ENCODE measurements around the gene SLC8A1.

Gene SLC8A1

DNA sequence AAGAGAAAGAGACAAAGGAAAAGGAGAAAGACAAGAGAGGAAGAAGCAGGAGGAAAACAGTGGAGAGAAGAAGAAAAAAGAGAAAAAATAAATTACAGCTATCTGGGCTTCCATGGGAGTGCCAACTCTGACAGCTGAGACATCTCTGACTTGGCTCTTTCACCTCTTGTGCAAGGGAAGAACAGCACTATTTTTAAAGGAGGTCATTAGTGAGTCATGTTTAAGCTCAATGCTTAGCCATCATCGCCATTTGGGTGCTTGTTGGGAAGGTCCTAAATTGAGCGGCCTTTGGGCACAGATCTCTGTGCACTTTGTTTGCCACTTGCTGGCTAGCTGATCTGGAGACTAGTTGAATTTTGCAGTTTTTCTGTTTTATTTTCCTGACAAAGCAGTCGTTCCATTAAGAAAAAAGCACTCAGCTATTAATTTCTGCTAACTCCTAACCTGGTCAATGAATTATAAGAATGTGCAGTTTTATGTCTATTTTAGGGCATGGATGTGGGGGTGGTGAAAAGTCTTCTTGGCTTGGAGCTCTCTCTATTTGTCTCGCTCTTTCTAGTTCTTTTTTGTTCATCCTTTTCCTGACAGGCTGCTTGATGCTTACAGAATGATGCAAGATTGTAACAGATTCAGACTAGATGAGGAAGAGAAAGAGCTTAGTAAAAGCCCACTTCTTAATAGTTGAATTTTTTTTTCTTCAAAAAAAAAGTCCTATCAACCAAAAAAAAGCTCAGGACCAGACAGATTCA lies 231.5 kb downstream of the SLC8A1 start:
- DNase-seq = no peak

GRCh38 chr2:40219141-40219540 lies 232.7 kb downstream of the SLC8A1 start:
- DNase-seq = no peak

DNA sequence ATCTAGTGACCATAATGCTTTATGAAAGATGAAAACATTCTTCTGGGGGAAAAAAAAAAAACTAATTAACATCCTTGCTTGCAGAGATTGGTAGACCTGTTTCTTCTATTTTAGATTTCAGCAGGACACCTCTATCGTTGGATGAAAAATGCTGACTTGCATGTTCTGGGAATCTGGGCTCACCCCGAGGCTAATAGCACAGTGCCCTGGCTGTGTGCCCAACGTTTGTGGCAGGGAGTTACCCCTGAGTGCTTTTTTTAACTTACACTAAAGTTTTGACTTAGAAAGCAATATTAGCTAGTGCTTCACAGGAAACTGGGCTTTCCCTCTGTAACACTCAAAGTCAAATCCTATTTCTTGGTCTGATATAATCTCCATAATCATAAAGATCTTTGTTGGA lies 233.2 kb downstream of the SLC8A1 start:
- no peak for DNase-seq

DNA sequence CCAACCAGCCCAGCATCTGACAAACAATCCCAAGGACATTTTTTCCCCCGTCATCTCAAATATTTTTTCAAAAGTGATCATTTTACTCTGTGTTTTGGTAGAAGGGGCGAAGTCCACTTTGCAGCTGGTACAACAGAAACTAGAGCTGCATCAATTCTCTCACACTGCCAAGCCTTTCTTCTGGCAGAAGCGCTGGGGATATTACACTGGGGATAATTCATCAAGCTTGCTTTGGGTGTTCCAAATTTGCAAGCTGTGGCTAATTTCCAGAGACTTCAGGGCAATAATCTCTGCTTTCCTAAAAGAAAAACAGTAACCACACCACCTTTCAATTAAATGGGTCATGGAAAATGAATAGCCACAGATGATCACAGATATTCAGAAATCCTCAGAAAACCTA lies 238.3 kb downstream of the SLC8A1 start:
- DNase-seq = no peak

DNA sequence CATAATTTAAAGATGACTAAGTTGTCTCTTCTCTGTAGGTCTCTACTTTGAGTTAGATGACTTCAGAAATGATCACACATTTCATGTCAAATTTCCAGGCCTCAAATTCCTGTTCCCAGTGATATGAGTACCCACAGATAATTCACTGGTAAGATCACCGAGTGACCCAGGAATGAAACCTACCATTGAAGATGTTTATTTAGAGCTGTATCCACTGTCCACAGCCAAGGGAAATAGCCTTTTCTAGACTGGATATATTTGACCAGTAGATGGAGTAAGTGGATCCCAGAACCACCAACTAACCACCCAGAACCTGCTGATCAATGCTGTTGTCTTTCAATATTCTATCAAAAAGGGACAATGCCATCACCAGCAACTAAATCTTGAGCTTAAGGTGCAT lies 238.8 kb downstream of the SLC8A1 start:
- no peak for DNase-seq

- no peak for DNase-seq
Observed at GRCh38 chr2:40210968-40211353, 240.9 kb downstream of the SLC8A1 start.

DNA sequence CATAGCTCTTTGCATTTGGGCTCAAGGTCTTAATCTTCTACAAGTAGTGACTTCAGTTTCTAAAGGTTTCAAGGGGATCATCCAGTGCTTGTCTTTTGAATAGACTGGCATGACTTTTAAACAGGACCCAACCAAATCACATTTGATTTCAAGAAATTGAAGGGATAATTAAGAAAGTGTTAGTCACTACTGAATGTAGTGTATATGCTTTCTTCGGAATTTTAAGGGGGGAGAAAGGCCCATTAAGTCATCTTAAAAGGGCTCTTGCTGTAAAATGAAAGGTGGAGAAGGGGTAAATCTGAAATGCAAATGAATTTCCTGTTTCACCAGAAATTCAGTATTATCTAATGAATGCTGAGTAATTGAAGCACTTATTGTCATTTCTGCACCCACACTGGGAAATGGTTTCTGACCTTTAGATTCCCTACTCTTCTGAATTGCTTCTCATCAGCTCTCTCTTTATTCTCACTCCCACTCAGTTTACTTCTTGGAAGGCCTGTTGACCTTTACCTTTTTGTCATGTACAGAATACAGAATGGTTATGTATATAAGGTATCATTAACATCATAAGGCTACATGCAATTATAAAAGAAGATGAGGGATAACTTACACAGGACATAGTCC lies 241.4 kb downstream of the SLC8A1 start:
- no peak for DNase-seq

GRCh38 chr2:40209761-40210160 lies 242.1 kb downstream of the SLC8A1 start:
- DNase-seq = no peak

DNA sequence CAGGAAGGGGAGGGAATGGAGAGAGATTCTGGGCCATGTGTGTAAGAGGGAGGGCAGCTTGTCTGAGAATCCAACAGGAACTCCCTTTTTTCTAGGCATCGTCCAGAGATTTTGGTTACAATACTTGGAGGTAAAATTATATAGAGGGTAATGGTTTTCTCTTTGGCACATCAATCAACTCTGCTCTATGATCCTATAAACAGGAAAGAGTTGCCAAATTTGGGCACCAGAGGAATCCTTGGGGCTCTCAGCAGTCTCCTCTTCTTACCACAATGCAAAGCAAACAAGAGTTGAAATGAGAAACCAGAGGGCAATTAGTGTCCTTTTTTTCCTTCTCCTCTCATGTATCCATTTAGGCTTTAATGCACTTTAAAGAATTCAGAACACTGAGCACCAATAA lies 243.4 kb downstream of the SLC8A1 start:
- no peak for DNase-seq

DNA sequence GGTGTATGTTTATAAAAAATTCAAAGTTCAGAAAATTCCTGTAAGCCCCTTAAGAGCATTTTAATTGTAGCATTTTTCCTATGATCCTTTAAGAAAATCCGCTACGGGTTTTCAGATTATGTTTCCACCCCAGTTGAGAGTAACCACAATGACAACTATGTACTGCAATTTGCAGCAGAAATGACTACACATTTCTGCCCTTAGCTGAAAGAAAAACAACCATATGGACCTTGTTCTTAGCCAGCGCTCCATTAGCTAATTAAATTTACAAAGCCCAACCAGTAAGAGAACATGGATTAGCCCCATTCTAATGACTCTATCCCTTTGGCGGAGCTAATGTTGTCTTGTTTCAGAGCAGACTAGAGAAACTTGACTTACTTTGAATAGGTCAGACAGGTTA lies 247.6 kb downstream of the SLC8A1 start:
- no peak for DNase-seq

DNA sequence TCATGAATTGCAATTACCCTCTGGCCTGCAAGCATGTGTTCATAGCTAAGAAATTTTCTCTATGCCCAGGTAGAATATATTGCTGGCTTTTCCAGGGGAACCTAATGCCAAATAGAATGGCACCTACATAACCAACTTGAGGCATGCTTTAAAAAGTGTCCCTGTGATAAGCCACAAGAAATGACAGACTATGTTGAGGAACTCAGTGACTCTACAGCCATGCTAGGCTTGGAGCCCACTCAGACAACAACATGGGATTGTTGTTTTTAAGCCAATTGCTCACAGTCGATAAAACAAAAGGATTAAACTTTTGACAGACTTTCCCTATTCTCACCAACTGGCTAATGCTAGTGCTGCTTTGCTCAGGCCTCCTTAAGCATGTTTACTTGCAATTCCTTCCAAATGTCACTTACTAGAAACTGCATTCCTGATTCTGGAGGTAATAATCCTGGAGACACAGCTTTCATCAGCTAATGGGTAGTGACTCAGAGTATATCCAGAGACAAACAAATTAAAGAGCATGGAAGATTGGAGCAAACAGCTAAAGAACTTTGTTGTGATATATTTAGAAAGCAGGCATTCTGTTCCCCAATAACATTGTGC lies 249.0 kb downstream of the SLC8A1 start:
- no peak for DNase-seq

DNA sequence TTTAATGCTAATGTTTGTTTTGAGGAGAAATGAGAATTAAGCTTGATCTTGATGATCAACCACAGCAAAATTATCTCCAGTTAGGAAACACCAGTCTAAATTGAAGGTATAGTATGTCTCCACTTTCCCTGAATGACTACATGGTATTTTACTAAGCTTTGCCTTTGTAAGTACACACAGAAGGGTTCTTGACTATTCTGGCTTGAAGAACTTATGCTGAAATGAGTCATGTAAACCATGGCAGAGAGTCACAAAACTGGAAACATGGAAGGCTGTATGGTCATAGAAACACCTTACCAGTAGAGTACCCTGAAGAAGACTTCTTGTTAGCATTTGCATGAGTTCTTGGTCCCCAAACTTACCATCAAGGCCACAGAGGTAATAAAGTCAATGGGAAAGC lies 250.5 kb downstream of the SLC8A1 start:
- no peak for DNase-seq

GRCh38 chr2:40200366-40200915 lies 251.4 kb downstream of the SLC8A1 start:
- DNase-seq = no peak

DNA sequence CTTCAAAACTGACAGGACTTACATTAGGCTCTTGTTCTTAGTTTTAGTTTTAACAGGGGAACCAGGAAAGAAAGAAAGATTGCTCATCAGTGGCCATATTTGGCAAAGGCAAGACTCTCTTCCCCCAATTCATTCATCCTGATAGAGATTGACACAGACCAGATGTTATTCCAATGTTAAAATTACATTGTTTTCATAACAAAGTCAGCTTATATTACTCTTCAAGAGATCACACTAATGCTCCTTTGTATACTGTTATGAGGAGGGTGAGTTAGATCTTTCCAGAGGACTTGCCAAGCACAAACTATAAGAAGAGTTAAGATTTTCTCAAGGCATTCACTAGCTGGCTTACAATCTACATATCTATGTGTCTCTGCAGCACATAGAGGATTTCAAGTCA lies 252.1 kb downstream of the SLC8A1 start:
- DNase-seq = no peak

GRCh38 chr2:40197121-40197520 lies 254.8 kb downstream of the SLC8A1 start:
- DNase-seq = no peak

DNA sequence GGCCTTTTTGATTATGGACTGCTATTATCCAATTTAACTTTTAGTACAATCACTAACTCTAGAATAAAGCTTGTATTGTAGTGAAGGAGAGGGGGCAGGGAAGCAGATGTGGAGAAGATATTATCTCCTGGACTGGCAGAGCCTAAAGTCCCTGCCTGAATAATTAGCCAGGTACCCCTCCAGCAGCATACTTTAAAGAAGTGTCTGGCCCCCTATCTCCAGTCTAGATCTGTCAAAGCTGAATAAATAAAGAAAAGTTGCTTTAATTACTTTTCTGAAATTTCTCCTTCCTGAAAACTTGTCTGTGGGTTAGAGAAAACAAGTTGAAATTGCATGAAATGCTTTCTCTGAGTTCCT lies 258.2 kb downstream of the SLC8A1 start:
- no peak for DNase-seq

DNA sequence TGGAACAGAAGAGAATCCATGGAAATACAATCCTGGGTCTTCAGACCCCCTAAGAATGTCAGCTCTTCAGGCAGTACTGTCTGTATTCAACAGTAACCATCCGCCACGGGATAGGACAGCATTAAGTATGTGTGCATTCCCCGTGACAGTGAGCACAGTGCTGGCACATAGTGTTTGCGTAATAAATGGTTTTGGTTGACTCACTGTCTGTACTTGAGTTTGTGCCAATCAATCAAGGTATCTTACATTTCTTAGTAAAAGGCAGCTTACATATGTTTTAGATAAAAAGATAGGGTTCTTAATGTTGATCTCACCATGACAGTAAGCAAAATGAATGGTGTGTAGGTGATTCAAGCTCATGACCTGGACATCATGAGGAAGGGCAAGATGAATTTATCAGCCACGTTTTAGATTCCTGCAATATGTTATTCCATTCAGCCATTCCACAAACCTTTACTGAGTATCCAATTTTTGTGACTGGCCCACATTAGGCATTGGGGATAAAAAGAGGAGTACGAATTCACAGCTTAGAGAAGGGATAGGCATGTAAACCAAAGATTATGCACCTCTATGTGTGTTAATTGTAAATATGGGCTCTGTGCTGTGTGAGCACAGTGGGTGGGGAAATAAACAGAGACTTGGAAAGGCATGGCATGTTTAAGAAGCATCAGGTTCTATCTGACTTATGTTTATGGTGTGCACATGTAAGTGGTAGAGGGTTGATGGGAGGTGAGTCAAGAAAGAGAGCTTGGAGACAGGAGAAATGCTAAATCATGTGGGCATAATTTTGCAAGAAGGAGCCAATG lies 258.8 kb downstream of the SLC8A1 start:
- DNase-seq = no peak

- DNase-seq = no peak
Observed at GRCh38 chr2:40190457-40190856, 261.4 kb downstream of the SLC8A1 start.

- no peak for DNase-seq
Observed at GRCh38 chr2:40189881-40190280, 262.0 kb downstream of the SLC8A1 start.

- DNase-seq = no peak
Observed at GRCh38 chr2:40187054-40187453, 264.8 kb downstream of the SLC8A1 start.

DNA sequence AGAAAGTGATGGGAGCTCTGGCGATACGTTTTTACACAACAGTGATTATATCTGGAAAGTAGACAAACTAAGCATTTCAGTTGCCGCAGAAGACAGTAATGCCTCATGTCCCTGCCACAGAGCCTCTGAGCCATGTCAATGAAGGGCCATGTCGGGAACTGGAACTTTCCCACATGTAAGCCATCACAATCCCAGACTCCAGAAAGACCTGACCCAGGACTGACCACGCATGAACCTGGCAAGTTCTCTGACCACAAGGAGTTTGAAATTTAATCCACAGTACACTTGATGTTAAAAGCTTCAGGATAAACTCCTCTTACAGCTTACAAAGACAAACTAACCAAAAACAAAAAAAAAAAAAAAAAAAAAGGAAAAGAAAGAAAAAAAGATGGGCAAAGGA lies 267.3 kb downstream of the SLC8A1 start:
- DNase-seq = no peak

GRCh38 chr2:40181855-40182254 lies 270.0 kb downstream of the SLC8A1 start:
- DNase-seq = no peak

DNA sequence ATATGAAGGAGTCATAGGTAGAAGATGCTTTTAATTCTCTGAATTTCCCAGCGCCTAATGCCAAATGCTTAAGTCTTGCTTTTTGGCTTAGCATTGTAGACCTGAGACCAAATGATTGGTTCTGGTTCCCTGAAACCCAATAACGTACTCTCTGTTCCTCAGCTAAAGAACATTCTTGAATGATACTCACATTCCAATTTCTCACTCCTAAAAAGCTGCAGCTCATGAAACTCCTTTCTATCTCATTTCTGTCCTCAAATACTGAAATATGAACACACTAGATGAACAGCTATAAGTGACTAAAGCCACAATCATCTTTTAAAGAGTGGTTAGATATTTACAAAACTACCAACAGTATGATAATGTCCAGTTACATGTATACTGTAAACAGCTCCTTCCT lies 272.1 kb downstream of the SLC8A1 start:
- DNase-seq = no peak

Measured in CD4-positive, alpha-beta T cell treated with Interleukin-17A for 1 hour (primary cell).